Ishikawa (cell line): ENCODE results near the gene NTN1.

Experiments used
- CEBPB ChIP-seq: IDR thresholded peaks from 2 replicates; pipeline ENCODE4 v1.6.1; 2012
- CREB1 ChIP-seq: IDR thresholded peaks from 2 replicates; pipeline ENCODE4 v1.6.1; 2012; ENCODE audit warnings: low read depth
- EGR1 ChIP-seq: IDR thresholded peaks from 2 replicates; pipeline ENCODE4 v1.6.1; 2012
- EP300 ChIP-seq: IDR thresholded peaks from 2 replicates; pipeline ENCODE4 v1.6.1; 2012; ENCODE audit warnings: borderline replicate concordance
- FOXM1 ChIP-seq: IDR thresholded peaks from 2 replicates; pipeline ENCODE4 v1.6.1; 2012; ENCODE audit warnings: low read depth, borderline replicate concordance
- MAX ChIP-seq: IDR thresholded peaks from 2 replicates; pipeline ENCODE4 v1.6.1; 2012
- NFIC ChIP-seq: IDR thresholded peaks from 2 replicates; pipeline ENCODE4 v1.6.1; 2012
- RAD21 ChIP-seq: IDR thresholded peaks from 2 replicates; pipeline ENCODE4 v1.6.1; 2012; ENCODE audit warnings: low read depth
- REST ChIP-seq: IDR thresholded peaks from 2 replicates; pipeline ENCODE4 v1.6.1; 2012; ENCODE audit warnings: low read depth, mild to moderate bottlenecking
- TAF1 ChIP-seq: IDR thresholded peaks from 2 replicates; pipeline ENCODE4 v1.6.1; 2012; ENCODE audit warnings: low read depth, mild to moderate bottlenecking
- TCF12 ChIP-seq: IDR thresholded peaks from 2 replicates; pipeline ENCODE4 v1.6.1; 2012; ENCODE audit warnings: low read depth
- TEAD4 ChIP-seq: IDR thresholded peaks from 2 replicates; pipeline ENCODE4 v1.6.1; 2012
- USF1 ChIP-seq: IDR thresholded peaks from 2 replicates; pipeline ENCODE4 v1.6.1; 2012
- YY1 ChIP-seq: IDR thresholded peaks from 2 replicates; pipeline ENCODE4 v1.6.1; 2012; ENCODE audit warnings: low read depth
- ZBTB7A ChIP-seq: IDR thresholded peaks from 2 replicates; pipeline ENCODE4 v1.6.1; 2012; ENCODE audit warnings: low read depth

NTN1 gene

GRCh38 chr17:9233271-9233599 is 211.9 kb downstream of the NTN1 start:
- TF ChIP-seq CEBPB (no peak), REST (no peak), NFIC (no peak), FOXM1 (no peak), USF1 (no peak)

- TF ChIP-seq EGR1, result no peak
- no peak for TF ChIP-seq MAX
- TF ChIP-seq REST, result no peak
- no peak for TF ChIP-seq TEAD4
Observed at GRCh38 chr17:9233761-9234160, 212.5 kb downstream of the NTN1 start.

- TF ChIP-seq CEBPB (no peak), CREB1 (no peak), FOXM1 (no peak), MAX (no peak), EGR1 (no peak), TAF1 (no peak), YY1 (no peak), TCF12 (no peak), RAD21 (no peak), TEAD4 (no peak), EP300 (no peak), ZBTB7A (no peak), USF1 (no peak), NFIC (no peak), REST (no peak)
Observed at GRCh38 chr17:9234389-9234945, 213.2 kb downstream of the NTN1 start.

- TF ChIP-seq REST (no peak), EP300 (no peak), FOXM1 (no peak), USF1 (no peak), TAF1 (no peak), NFIC (no peak), TCF12 (no peak), EGR1 (no peak), ZBTB7A (no peak), CEBPB (no peak), CREB1 (no peak), YY1 (no peak)
Observed at GRCh38 chr17:9235346-9235745, 214.0 kb downstream of the NTN1 start.
